GM11168 (cell line): Measurements from ENCODE around the gene STMND1.
"Not testable (repeated sequence)": the region's sequence is repeated elsewhere in the genome, so short reads cannot be mapped to it uniquely, and the experiment has no call there.

Experiments
- in situ Hi-C: fragments of 300-500 bp; cut with MboI; formaldehyde crosslinking; loops from one replicate; pipeline ENCODE4 v1.12.0; 2022; ENCODE audit warnings: low sequenced_read_pairs; ENCODE audit not compliant: unreplicated experiment

Gene STMND1

GRCh38 chr6:17101422-17102257, at the start of gene STMND1:
Gene STMND1, plus strand, starts transcription at chr6:17102050. Its CDS starts 208 bp downstream, at chr6:17102258.
- in situ Hi-C loops = no loop called here

- in situ Hi-C loops = no loop called here
These were observed 47.2 kb upstream of the STMND1 start for GRCh38 chr6:17054647-17055046.

GRCh38 chr6:17057322-17057721, 44.5 kb upstream of the STMND1 start:
- in situ Hi-C loops = no loop called here

- in situ Hi-C loops = no loop called here
These were observed 43.3 kb upstream of the STMND1 start for GRCh38 chr6:17058550-17058949.

GRCh38 chr6:17059022-17059421, 42.8 kb upstream of the STMND1 start:
- in situ Hi-C loops = no loop called here

- in situ Hi-C loops = no loop called here
These were observed 42.0 kb upstream of the STMND1 start for GRCh38 chr6:17059850-17060249.

GRCh38 chr6:17061097-17061496, 40.8 kb upstream of the STMND1 start:
- in situ Hi-C loops = no loop called here

- in situ Hi-C loops = no loop called here
These were observed 38.9 kb upstream of the STMND1 start for GRCh38 chr6:17062871-17063440.

- in situ Hi-C loops = no loop called here
These were observed 36.9 kb upstream of the STMND1 start for GRCh38 chr6:17064975-17065374.

GRCh38 chr6:17066610-17067009, 35.2 kb upstream of the STMND1 start:
- in situ Hi-C loops = no loop called here

- in situ Hi-C loops = not testable (repeated sequence)
These were observed 32.9 kb upstream of the STMND1 start for GRCh38 chr6:17068972-17069371.

GRCh38 chr6:17070400-17070799, 31.4 kb upstream of the STMND1 start:
- in situ Hi-C loops = not testable (repeated sequence)

- in situ Hi-C loops = not testable (repeated sequence)
These were observed 28.3 kb upstream of the STMND1 start for GRCh38 chr6:17073596-17073995.

- in situ Hi-C loops = no loop called here
These were observed 20.6 kb upstream of the STMND1 start for GRCh38 chr6:17081273-17081672.

- in situ Hi-C loops = no loop called here
These were observed 19.9 kb upstream of the STMND1 start for GRCh38 chr6:17081860-17082508.

GRCh38 chr6:17083397-17083796, 18.5 kb upstream of the STMND1 start:
- in situ Hi-C loops = no loop called here

- in situ Hi-C loops = no loop called here
These were observed 15.4 kb upstream of the STMND1 start for GRCh38 chr6:17086469-17086868.

GRCh38 chr6:17088091-17088611, 13.7 kb upstream of the STMND1 start:
- in situ Hi-C loops = no loop called here

GRCh38 chr6:17091122-17091521, 10.7 kb upstream of the STMND1 start:
- in situ Hi-C loops = no loop called here

GRCh38 chr6:17093686-17094085, 8.2 kb upstream of the STMND1 start:
- in situ Hi-C loops = no loop called here

GRCh38 chr6:17096096-17096495, 5.8 kb upstream of the STMND1 start:
- in situ Hi-C loops = no loop called here
